ENCODE measurements around the gene SDK1. TPM values are rescaled to one million over a fixed set of nuclear protein-coding genes. Genes with fewer than 3 reads are reported as not detected.
A peak's percentile ranks its signal among the peaks of the same experiment; 100 is the strongest.

The SDK1 gene
- total and polyA plus RNA-seq, 2 experiments from 2014 or later = 2.1 to 10.0 TPM

- Histone ChIP-seq H2AFZ (peak overlapping the region; percentile 23), H3K4me3 (no peak overlapping the region), H3K27me3 (ENCODE audit: insufficient read depth) (no peaks in the 10 kb centered on the region), H3K36me3 (ENCODE audit: insufficient read depth) (no peaks in the 10 kb centered on the region), H3K4me2 (peak overlapping the region; percentile 35; the same call in 1 of the 2 replicates), H3K4me1 (ENCODE audit: insufficient read depth) (0 out of 2 replicates have a peak, but pooled peaks cover 3% of the 10 kb centered on the region), H3K79me2 (replicated peaks; ENCODE audit: insufficient read depth) (no peaks in the 10 kb centered on the region), H4K20me1 (replicated peaks; ENCODE audit: insufficient read depth) (no peaks in the 10 kb centered on the region), H3K27ac (ENCODE audit: low read depth) (no peak overlapping the region), H3F3A (replicated peaks; ENCODE audit: low read depth) (no peaks in the 10 kb centered on the region), H3K9me2 (ENCODE audit: insufficient read depth) (peaks cover 4% of the 10 kb centered on the region; the same call in 1 of the 2 replicates)
- Mint-ChIP-seq H3K9me3 (no peaks in the 10 kb centered on the region), H3K36me3 (ENCODE audit: low read depth) (no peaks in the 10 kb centered on the region), H3K27me3 (ENCODE audit: insufficient read depth, low read depth, poor library complexity) (no peaks in the 10 kb centered on the region), H3K4me3 (no peak overlapping the region), H3K4me1 (peaks cover 9% of the 10 kb centered on the region; the same call in 2 of the 3 replicates), H3K27ac (no peak overlapping the region)
- ATAC-seq = peak; percentile 99
- TF ChIP-seq ZNF462 (CRISPR knock-in tag; IDR thresholded peaks at IDR 0.05) (no peak), NANOG (IDR thresholded peaks at IDR 0.05; ENCODE audit: borderline replicate concordance) (no peak), CTCF (conservative IDR thresholded peaks at IDR 0.05; ENCODE audit: low read depth in 2 of 2) (peak; percentile 59 to 79), CREB1 (CRISPR knock-in tag; IDR thresholded peaks at IDR 0.05; ENCODE audit: low read depth) (no peak)
- DNase-seq (ENCODE audit: low spot score) = peak; percentile 91
These were observed 421.4 kb downstream of the SDK1 start for GRCh38 chr7:3722396-3722922.

All from GM23338 (cell line).